Mesodermal cell (in vitro differentiated cells): Measurements from ENCODE around the gene METTL24.
"Not testable (repeated sequence)": the region's sequence is repeated elsewhere in the genome, so short reads cannot be mapped to it uniquely, and the experiment has no call there.

ENCODE experiments used
- H3K27ac ChIP-seq: 2 replicates; pipeline ENCODE4 v1.7.0; 2013; ENCODE audit warnings: mild to moderate bottlenecking, low read depth, low read length, moderate library complexity; ENCODE audit not compliant: severe bottlenecking
- H3K36me3 ChIP-seq: 2 replicates; pipeline ENCODE4 v1.7.1; 2013; ENCODE audit warnings: mild to moderate bottlenecking, low read length, moderate library complexity; ENCODE audit not compliant: control insufficient read depth, insufficient read depth
- H3K4me1 ChIP-seq: one replicate; pipeline ENCODE4 v1.7.1; 2013; ENCODE audit warnings: mild to moderate bottlenecking, low read length; ENCODE audit not compliant: insufficient read depth, control insufficient read depth, poor library complexity, severe bottlenecking
- H3K4me3 ChIP-seq: 2 replicates; pipeline ENCODE4 v1.7.0; 2013; ENCODE audit warnings: low read length, control low read depth, mild to moderate bottlenecking; ENCODE audit not compliant: insufficient read depth, poor library complexity, severe bottlenecking; ENCODE audit errors: extremely low read depth
- H3K9me3 ChIP-seq: 2 replicates; pipeline ENCODE4 v1.7.1; 2013; ENCODE audit warnings: mild to moderate bottlenecking, low read length, moderate library complexity; ENCODE audit not compliant: control insufficient read depth
- WGBS, 2 experiments: methylation state at CpG; one replicate each; pipeline ENCODE4 v1.1.5; 2013; ENCODE audit warnings: missing lambda C conversion rate in 2 of 2; ENCODE audit not compliant: insufficient coverage in 2 of 2; 5-methylcytosine and 5-hydroxymethylcytosine counted together

The METTL24 gene

GRCh38 chr6:110351546-110351945 is 6.6 kb downstream of the METTL24 start:
- WGBS, 2 experiments: 80% methylated on average over 2 of the region's 3 CpGs; no CpG with 5 or more reads in 1 of the 2 experiments
- no peaks in the 10 kb centered on the region for H3K9me3 ChIP-seq
- no peaks in the 10 kb centered on the region for H3K4me1 ChIP-seq
- H3K27ac ChIP-seq: no peak overlapping the region
- no peak overlapping the region for H3K4me3 ChIP-seq
- H3K36me3 ChIP-seq: no peaks in the 10 kb centered on the region

- H3K27ac ChIP-seq, H3K9me3 ChIP-seq, H3K4me1 ChIP-seq, H3K36me3 ChIP-seq, H3K4me3 ChIP-seq: not testable (repeated sequence)
- WGBS, 2 experiments: 95 to 100% methylated on average over 4 of the region's 7 CpGs
Measured at GRCh38 chr6:110350593-110350992, 7.6 kb downstream of the METTL24 start.

- H3K4me1 ChIP-seq: no peaks in the 10 kb centered on the region
- no peaks in the 10 kb centered on the region for H3K9me3 ChIP-seq
- H3K4me3 ChIP-seq: no peak overlapping the region
- H3K36me3 ChIP-seq: no peaks in the 10 kb centered on the region
- H3K27ac ChIP-seq: no peak overlapping the region
- 92 to 97% methylated on average over 9 of the region's 11 CpGs for WGBS, 2 experiments
Measured at GRCh38 chr6:110348961-110349690, 9.0 kb downstream of the METTL24 start.

GRCh38 chr6:110345025-110345424 is 13.1 kb downstream of the METTL24 start:
- Histone ChIP-seq H3K4me3 (no peak overlapping the region), H3K9me3 (no peaks in the 10 kb centered on the region), H3K36me3 (no peaks in the 10 kb centered on the region), H3K27ac (no peak overlapping the region), H3K4me1 (no peaks in the 10 kb centered on the region)
- 92 to 97% methylated on average over 3 of the region's 4 CpGs for WGBS, 2 experiments

- Histone ChIP-seq H3K27ac (no peak overlapping the region), H3K4me1 (no peaks in the 10 kb centered on the region), H3K4me3 (no peak overlapping the region), H3K9me3 (no peaks in the 10 kb centered on the region), H3K36me3 (no peaks in the 10 kb centered on the region)
- 100% methylated on average over 1 of the region's 3 CpGs; no CpG with 5 or more reads in 1 of the 2 experiments for WGBS, 2 experiments
Measured at GRCh38 chr6:110342759-110343158, 15.4 kb downstream of the METTL24 start.

GRCh38 chr6:110341663-110342596 is 16.2 kb downstream of the METTL24 start:
- H3K9me3 ChIP-seq: no peaks in the 10 kb centered on the region
- 58 to 73% methylated on average over 5 to 6 of the region's 10 CpGs for WGBS, 2 experiments
- H3K4me3 ChIP-seq: no peak overlapping the region
- peak overlapping the region; percentile 55 for H3K27ac ChIP-seq
- H3K4me1 ChIP-seq: no peaks in the 10 kb centered on the region
- H3K36me3 ChIP-seq: no peaks in the 10 kb centered on the region

GRCh38 chr6:110341067-110341466 is 17.1 kb downstream of the METTL24 start:
- H3K36me3 ChIP-seq: no peaks in the 10 kb centered on the region
- H3K9me3 ChIP-seq: no peaks in the 10 kb centered on the region
- no peaks in the 10 kb centered on the region for H3K4me1 ChIP-seq
- H3K27ac ChIP-seq: no peak overlapping the region
- no peak overlapping the region for H3K4me3 ChIP-seq

- Histone ChIP-seq H3K27ac (no peak overlapping the region), H3K36me3 (no peaks in the 10 kb centered on the region), H3K4me3 (no peak overlapping the region), H3K9me3 (no peaks in the 10 kb centered on the region), H3K4me1 (no peaks in the 10 kb centered on the region)
- WGBS, 2 experiments: 94 to 99% methylated on average over 5 to 7 of the region's 7 CpGs
Measured at GRCh38 chr6:110340392-110340965, 17.7 kb downstream of the METTL24 start.

- no peak overlapping the region for H3K4me3 ChIP-seq
- no peaks in the 10 kb centered on the region for H3K4me1 ChIP-seq
- no peak overlapping the region for H3K27ac ChIP-seq
- no peaks in the 10 kb centered on the region for H3K9me3 ChIP-seq
- 86 to 100% methylated on average over 1 to 2 of the region's 3 CpGs for WGBS, 2 experiments
- H3K36me3 ChIP-seq: no peaks in the 10 kb centered on the region
Measured at GRCh38 chr6:110338820-110339470, 19.2 kb downstream of the METTL24 start.

GRCh38 chr6:110337486-110337885 is 20.7 kb downstream of the METTL24 start:
- Histone ChIP-seq H3K27ac (no peak overlapping the region), H3K4me3 (no peak overlapping the region), H3K36me3 (no peaks in the 10 kb centered on the region), H3K9me3 (no peaks in the 10 kb centered on the region), H3K4me1 (no peaks in the 10 kb centered on the region)
- 86 to 94% methylated on average over 1 of the region's 1 CpG for WGBS, 2 experiments
